HUDEP-2 (cell line): ENCODE measurements around the gene ZNF212.

Source experiments
- DNase-seq, 76 experiments: peaks; one replicate each; lab custom pipeline; 2025; ENCODE audit not compliant: unreplicated experiment in 76 of 76; lab: John Stamatoyannopoulos, UW

The ZNF212 gene

GRCh38 chr7:149239345-149240143, at the start of gene ZNF212:
Gene ZNF212 (plus strand): TSS chr7:149239651. CDS start chr7:149239779, 128 bp downstream.
- DNase-seq: peak in 75 of 76 experiments; percentile 19 to 92 (median 81)

- DNase-seq: no peak
Observed at GRCh38 chr7:149191851-149192250, 47.6 kb upstream of the ZNF212 start.

- DNase-seq: no peak
Observed at GRCh38 chr7:149194799-149195179, 44.7 kb upstream of the ZNF212 start.

GRCh38 chr7:149195180-149196150, 44.0 kb upstream of the ZNF212 start, which contains the start of gene ZNF282:
Gene ZNF282 (plus strand): TSS chr7:149195546. CDS start chr7:149195590, 44 bp downstream.
- peak in 74 of 76 experiments; percentile 3 to 83 (median 70) for DNase-seq

- peak in 7 of 76 experiments; percentile 4 to 29 (median 10) for DNase-seq
Observed at GRCh38 chr7:149196151-149196704, 43.2 kb upstream of the ZNF212 start.

- peak in 9 of 76 experiments; percentile 3 to 29 (median 11) for DNase-seq
Observed at GRCh38 chr7:149196705-149197171, 42.7 kb upstream of the ZNF212 start.

GRCh38 chr7:149197675-149198074, 41.8 kb upstream of the ZNF212 start:
- DNase-seq: no peak

GRCh38 chr7:149198161-149198816, 41.2 kb upstream of the ZNF212 start:
- DNase-seq: no peak

GRCh38 chr7:149199234-149199995, 40.0 kb upstream of the ZNF212 start:
- DNase-seq: no peak

- DNase-seq: no peak
Observed at GRCh38 chr7:149202831-149203231, 36.6 kb upstream of the ZNF212 start.

GRCh38 chr7:149205690-149206381, 33.6 kb upstream of the ZNF212 start:
- no peak for DNase-seq

GRCh38 chr7:149207324-149208035, 32.0 kb upstream of the ZNF212 start:
- DNase-seq: no peak

GRCh38 chr7:149209518-149210269, 29.8 kb upstream of the ZNF212 start:
- DNase-seq: peak in 69 of 76 experiments; percentile 3 to 81 (median 56)

- DNase-seq: no peak
Observed at GRCh38 chr7:149210551-149210950, 28.9 kb upstream of the ZNF212 start.

- no peak for DNase-seq
Observed at GRCh38 chr7:149214020-149214720, 25.3 kb upstream of the ZNF212 start.

- DNase-seq: no peak
Observed at GRCh38 chr7:149216402-149216801, 23.0 kb upstream of the ZNF212 start.

- DNase-seq: no peak
Observed at GRCh38 chr7:149217570-149217969, 21.9 kb upstream of the ZNF212 start.
